Activated CD4-positive, alpha-beta memory T cell treated with anti-CD3 and anti-CD28 coated beads, Interleukin-2, amount 10 ng/mL, durations not matched to agents 7 days and 5 days (primary cell): Measurements from ENCODE around the gene FAF1. TPM values are rescaled to one million over a fixed set of nuclear protein-coding genes. Genes with fewer than 3 reads are reported as not detected.
"Not testable (repeated sequence)": the region's sequence is repeated elsewhere in the genome, so short reads cannot be mapped to it uniquely, and the experiment has no call there.

Source experiments
- CTCF ChIA-PET: fragments of 350-600 bp; sonication (Branson Sonifier 250); formaldehyde crosslinking; loops from one replicate; lab custom pipeline; 2021; ENCODE audit warnings: antibody characterized with exemption, inconsistent platforms; lab: Charles Lee
- POLR2A ChIA-PET: fragments of 350-600 bp; sonication (Branson Sonifier 250); formaldehyde crosslinking; loops from one replicate; lab custom pipeline; 2021; ENCODE audit warnings: antibody characterized with exemption; lab: Charles Lee
- DNase-seq: peaks from one replicate; pipeline ENCODE4 v3.0.0-alpha.2; 2020
- H3K27ac Mint-ChIP-seq: one replicate; pipeline ENCODE4 v1.8.0; 2021; ENCODE audit warnings: mild to moderate bottlenecking, mixed read lengths
- H3K27me3 Mint-ChIP-seq: one replicate; pipeline ENCODE4 v1.8.0; 2021; ENCODE audit warnings: mixed read lengths
- H3K36me3 Mint-ChIP-seq: one replicate; pipeline ENCODE4 v1.8.0; 2021; ENCODE audit warnings: low read depth, mixed read lengths
- H3K4me1 Mint-ChIP-seq: one replicate; pipeline ENCODE4 v1.8.0; 2021; ENCODE audit warnings: mixed read lengths
- H3K4me3 Mint-ChIP-seq: one replicate; pipeline ENCODE4 v1.8.0; 2021; ENCODE audit warnings: mild to moderate bottlenecking, mixed read lengths
- H3K9me3 Mint-ChIP-seq: one replicate; pipeline ENCODE4 v1.8.0; 2021; ENCODE audit warnings: mixed read lengths
- total RNA-seq, 2 experiments: library from RNA; stranded (reverse); gene quantifications; one replicate each; pipeline ENCODE4 v1.2.3, GENCODE V29; 2021

FAF1 gene
- total RNA-seq, 2 experiments from 2014 or later = 71.3 to 75.1 TPM

- ChIA-PET CTCF (interaction anchor here (0.8 to 1.9 kb wide), 2 partner anchors 12 to 17 kb away, joined by 3 to 6 read pairs; no protein-coding TSS in a partner anchor), POLR2A (no interaction called here)
- no peak for DNase-seq
- Mint-ChIP-seq H3K27me3 (no peaks in the 10 kb centered on the region), H3K4me1 (no peaks in the 10 kb centered on the region), H3K27ac (no peak overlapping the region), H3K4me3 (no peak overlapping the region), H3K9me3 (peaks cover 2% of the 10 kb centered on the region), H3K36me3 (peaks cover 16% of the 10 kb centered on the region)
Measured at GRCh38 chr1:50917138-50918137, 42.6 kb downstream of the FAF1 start.

GRCh38 chr1:50915621-50916020 lies 44.4 kb downstream of the FAF1 start:
- ChIA-PET POLR2A (no interaction called here), CTCF (interaction anchor here (1.4 kb wide), 1 partner anchor 14 kb away, joined by 3 read pairs; no protein-coding TSS in a partner anchor)
- no peaks in the 10 kb centered on the region for H3K27me3 Mint-ChIP-seq
- H3K4me3 Mint-ChIP-seq = no peak overlapping the region
- no peaks in the 10 kb centered on the region for H3K4me1 Mint-ChIP-seq
- peaks cover 2% of the 10 kb centered on the region for H3K9me3 Mint-ChIP-seq
- H3K36me3 Mint-ChIP-seq = peaks cover 14% of the 10 kb centered on the region
- no peak for DNase-seq
- no peak overlapping the region for H3K27ac Mint-ChIP-seq

- Mint-ChIP-seq H3K4me1 (no peaks in the 10 kb centered on the region), H3K4me3 (no peak overlapping the region), H3K27ac (no peak overlapping the region), H3K9me3 (peaks cover 7% of the 10 kb centered on the region), H3K36me3 (peaks cover 13% of the 10 kb centered on the region), H3K27me3 (no peaks in the 10 kb centered on the region)
- no peak for DNase-seq
- ChIA-PET CTCF (no interaction called here), POLR2A (no interaction called here)
Measured at GRCh38 chr1:50913954-50914353, 46.1 kb downstream of the FAF1 start.

- H3K27ac Mint-ChIP-seq, DNase-seq, H3K27me3 Mint-ChIP-seq, CTCF ChIA-PET, POLR2A ChIA-PET, H3K4me1 Mint-ChIP-seq, H3K9me3 Mint-ChIP-seq, H3K4me3 Mint-ChIP-seq: not testable (repeated sequence)
- H3K36me3 Mint-ChIP-seq = peaks cover 12% of the 10 kb centered on the region
Measured at GRCh38 chr1:50910356-50910755, 49.7 kb downstream of the FAF1 start.

GRCh38 chr1:50907610-50908009 lies 52.5 kb downstream of the FAF1 start:
- POLR2A ChIA-PET, CTCF ChIA-PET: not testable (repeated sequence)

GRCh38 chr1:50906050-50906449 lies 54.0 kb downstream of the FAF1 start:
- H3K4me3 Mint-ChIP-seq, H3K9me3 Mint-ChIP-seq, H3K27me3 Mint-ChIP-seq, CTCF ChIA-PET, POLR2A ChIA-PET, DNase-seq, H3K4me1 Mint-ChIP-seq, H3K27ac Mint-ChIP-seq, H3K36me3 Mint-ChIP-seq: not testable (repeated sequence)

More at GRCh38 chr1:50907610-50908009, 52.5 kb downstream of the FAF1 start:
- not testable (repeated sequence) for H3K4me3 Mint-ChIP-seq, H3K27ac Mint-ChIP-seq, DNase-seq, H3K9me3 Mint-ChIP-seq, H3K27me3 Mint-ChIP-seq, H3K4me1 Mint-ChIP-seq
- H3K36me3 Mint-ChIP-seq = peaks cover 12% of the 10 kb centered on the region

- Mint-ChIP-seq H3K27me3 (no peaks in the 10 kb centered on the region), H3K4me3 (no peak overlapping the region), H3K9me3 (no peaks in the 10 kb centered on the region), H3K27ac (no peak overlapping the region), H3K36me3 (no peaks in the 10 kb centered on the region), H3K4me1 (no peaks in the 10 kb centered on the region)
- ChIA-PET POLR2A (no interaction called here), CTCF (no interaction called here)
- DNase-seq = no peak
Measured at GRCh38 chr1:50902419-50902818, 57.6 kb downstream of the FAF1 start.

- Mint-ChIP-seq H3K4me3 (no peak overlapping the region), H3K27ac (no peak overlapping the region), H3K36me3 (no peaks in the 10 kb centered on the region), H3K27me3 (no peaks in the 10 kb centered on the region), H3K9me3 (no peaks in the 10 kb centered on the region), H3K4me1 (no peaks in the 10 kb centered on the region)
- no peak for DNase-seq
- ChIA-PET CTCF (interaction anchor here (1.5 kb wide), 1 partner anchor 28 kb away, joined by 4 read pairs; no protein-coding TSS in a partner anchor), POLR2A (no interaction called here)
Measured at GRCh38 chr1:50901872-50902271, 58.2 kb downstream of the FAF1 start.

GRCh38 chr1:50898773-50899172 lies 61.3 kb downstream of the FAF1 start:
- H3K4me1 Mint-ChIP-seq = no peaks in the 10 kb centered on the region
- H3K27me3 Mint-ChIP-seq = no peaks in the 10 kb centered on the region
- DNase-seq = no peak
- peaks cover 11% of the 10 kb centered on the region for H3K36me3 Mint-ChIP-seq
- H3K4me3 Mint-ChIP-seq = no peak overlapping the region
- peaks cover 2% of the 10 kb centered on the region for H3K9me3 Mint-ChIP-seq
- ChIA-PET CTCF (no interaction called here), POLR2A (no interaction called here)
- H3K27ac Mint-ChIP-seq = no peak overlapping the region

GRCh38 chr1:50894340-50894739 lies 65.7 kb downstream of the FAF1 start:
- Mint-ChIP-seq H3K27ac (no peak overlapping the region), H3K36me3 (peaks cover 24% of the 10 kb centered on the region), H3K27me3 (no peaks in the 10 kb centered on the region), H3K9me3 (peaks cover 16% of the 10 kb centered on the region), H3K4me3 (no peak overlapping the region), H3K4me1 (no peaks in the 10 kb centered on the region)
- CTCF ChIA-PET = no interaction called here
- DNase-seq = no peak
- POLR2A ChIA-PET = no interaction called here

- no peak for DNase-seq
- no peaks in the 10 kb centered on the region for H3K27me3 Mint-ChIP-seq
- H3K9me3 Mint-ChIP-seq = peaks cover 16% of the 10 kb centered on the region
- ChIA-PET POLR2A (no interaction called here), CTCF (no interaction called here)
- no peaks in the 10 kb centered on the region for H3K4me1 Mint-ChIP-seq
- H3K4me3 Mint-ChIP-seq = no peak overlapping the region
- H3K36me3 Mint-ChIP-seq = peaks cover 24% of the 10 kb centered on the region
- no peak overlapping the region for H3K27ac Mint-ChIP-seq
Measured at GRCh38 chr1:50893466-50893865, 66.6 kb downstream of the FAF1 start.

- H3K36me3 Mint-ChIP-seq, H3K27ac Mint-ChIP-seq, CTCF ChIA-PET, H3K27me3 Mint-ChIP-seq, DNase-seq, POLR2A ChIA-PET, H3K4me1 Mint-ChIP-seq, H3K9me3 Mint-ChIP-seq, H3K4me3 Mint-ChIP-seq: not testable (repeated sequence)
Measured at GRCh38 chr1:50887555-50887954, 72.5 kb downstream of the FAF1 start.

- DNase-seq = no peak
- no peaks in the 10 kb centered on the region for H3K27me3 Mint-ChIP-seq
- H3K27ac Mint-ChIP-seq = no peak overlapping the region
- ChIA-PET CTCF (interaction anchor here (1.0 kb wide), 1 partner anchor 312 kb away, joined by 3 read pairs; no protein-coding TSS in a partner anchor), POLR2A (no interaction called here)
- H3K4me1 Mint-ChIP-seq = no peaks in the 10 kb centered on the region
- H3K9me3 Mint-ChIP-seq = no peaks in the 10 kb centered on the region
- no peaks in the 10 kb centered on the region for H3K36me3 Mint-ChIP-seq
- no peak overlapping the region for H3K4me3 Mint-ChIP-seq
Measured at GRCh38 chr1:50880373-50880772, 79.7 kb downstream of the FAF1 start.
